HepG2 (cell line): Measurements from ENCODE around the gene TRPC4AP. TPM values are rescaled to one million over a fixed set of nuclear protein-coding genes. Genes with fewer than 3 reads are reported as not detected.

ENCODE experiments used
- DMAP1 ChIP-seq: IDR thresholded peaks from 2 replicates; pipeline ENCODE4 v1.6.1; 2016
- EEA1 ChIP-seq: sonication (generic); formaldehyde crosslinking; IDR thresholded peaks from 2 replicates; pipeline ENCODE4 v1.5.1; 2020; ENCODE audit warnings: mild to moderate bottlenecking, missing genetic modification reagents, borderline replicate concordance
- FOXA1 ChIP-seq, 2 experiments: fragments of 450-650 bp in 1 of 2; sonication (generic) in 1 of 2; formaldehyde crosslinking in 1 of 2; IDR thresholded peaks; 2 replicates each; pipeline versions ENCODE4 v1.4.0 to v1.6.1; 2016 to 2020; ENCODE audit warnings: missing genetic modification reagents in 1 of 2
- MEIS2 ChIP-seq: sonication (generic); formaldehyde crosslinking; IDR thresholded peaks from 2 replicates; pipeline ENCODE4 v1.9.0; 2021; ENCODE audit warnings: mild to moderate bottlenecking, missing genetic modification reagents
- RARA ChIP-seq: IDR thresholded peaks from 2 replicates; pipeline ENCODE4 v1.6.1; 2016; ENCODE audit warnings: missing genetic modification reagents, missing compliant biosample characterization
- RFX3 ChIP-seq: IDR thresholded peaks from 2 replicates; pipeline ENCODE4 v1.6.1; 2016; ENCODE audit warnings: missing biosample characterization, missing genetic modification reagents
- SRY ChIP-seq: sonication (generic); formaldehyde crosslinking; IDR thresholded peaks from 2 replicates; pipeline ENCODE4 v1.8.0; 2022; ENCODE audit warnings: mild to moderate bottlenecking, missing genetic modification reagents
- SUZ12 ChIP-seq: fragments of 150-350 bp; IDR thresholded peaks from 2 replicates; pipeline ENCODE4 v1.6.1; 2014; ENCODE audit warnings: low read depth, low read length
- ZBTB21 ChIP-seq: sonication (generic); formaldehyde crosslinking; IDR thresholded peaks from 2 replicates; pipeline ENCODE4 v1.4.0; 2020; ENCODE audit warnings: missing genetic modification reagents
- ZNF232 ChIP-seq: sonication (generic); formaldehyde crosslinking; IDR thresholded peaks from 2 replicates; pipeline ENCODE4 v1.4.0; 2020; ENCODE audit warnings: missing genetic modification reagents, borderline replicate concordance
- ZNF3 ChIP-seq: IDR thresholded peaks from 2 replicates; pipeline ENCODE4 v1.7.0; 2017; ENCODE audit warnings: inconsistent platforms
- ZNF33A ChIP-seq: sonication (generic); formaldehyde crosslinking; IDR thresholded peaks from 2 replicates; pipeline ENCODE4 v1.5.1; 2020; ENCODE audit warnings: missing genetic modification reagents, mild to moderate bottlenecking, moderate library complexity, borderline replicate concordance
- ZNF549 ChIP-seq: sonication (generic); formaldehyde crosslinking; IDR thresholded peaks from 2 replicates; pipeline ENCODE4 v1.5.0; 2020; ENCODE audit warnings: missing genetic modification reagents
- ZNF746 ChIP-seq: sonication (generic); formaldehyde crosslinking; IDR thresholded peaks from 2 replicates; pipeline ENCODE4 v1.8.0; 2022; ENCODE audit warnings: mild to moderate bottlenecking, missing genetic modification reagents
- ZNF792 ChIP-seq: IDR thresholded peaks from 2 replicates; pipeline ENCODE4 v1.6.1; 2016
- polyA plus RNA-seq, 8 experiments: library from polyadenylated mRNA; depleted of rRNA in 3 of 8; stranded (reverse) in 7 of 8; unstranded in 1 of 8; fragments of >200 nt; fragmentation: Illumina TruSeq in 4 of 8; extraction: Trizol in 4 of 8; gene quantifications; 2 replicates each; pipeline versions ENCODE4 v1.2.1 to v1.2.3, GENCODE V29; 2011 to 2016; ENCODE audit warnings: low read depth in 4 of 8, missing spikeins in 1 of 8, mixed read lengths in 1 of 8; ENCODE audit not compliant: insufficient read depth in 1 of 8
- total RNA-seq, 5 experiments: library from RNA; depleted of rRNA; stranded (reverse); fragments of >200 nt; fragmentation: Illumina TruSeq; extraction: Trizol; gene quantifications; 2 replicates each; pipeline ENCODE4 v1.2.3, GENCODE V29; 2016; ENCODE audit warnings: low read depth in 1 of 5
- TF ChIP-seq, protein P1 (sequence below): sonication (generic); formaldehyde crosslinking; IDR thresholded peaks from 2 replicates; pipeline ENCODE4 v1.5.0; 2020; ENCODE audit warnings: mild to moderate bottlenecking, missing genetic modification reagents
- TF ChIP-seq, protein P2 (sequence below): sonication (generic); formaldehyde crosslinking; IDR thresholded peaks from 2 replicates; pipeline ENCODE4 v1.4.0; 2020; ENCODE audit warnings: missing genetic modification reagents
- TF ChIP-seq, protein P3 (sequence below): sonication (generic); formaldehyde crosslinking; IDR thresholded peaks from 2 replicates; pipeline ENCODE4 v1.5.0; 2020; ENCODE audit warnings: mild to moderate bottlenecking, low read depth, missing genetic modification reagents, borderline replicate concordance
- TF ChIP-seq, protein P4 (sequence below): sonication (generic); formaldehyde crosslinking; IDR thresholded peaks from 2 replicates; pipeline ENCODE4 v1.4.0; 2020; ENCODE audit warnings: missing genetic modification reagents, borderline replicate concordance
- TF ChIP-seq, protein P5 (sequence below): sonication (generic); formaldehyde crosslinking; IDR thresholded peaks from 2 replicates; pipeline ENCODE4 v1.5.0; 2020; ENCODE audit warnings: mild to moderate bottlenecking, missing genetic modification reagents, borderline replicate concordance

TRPC4AP gene
- total and polyA plus RNA-seq, 2 of the 13 experiments (the other 11 are each of a cell fraction or from before 2014, with no cell fraction given): 136 to 137 TPM

DNA sequence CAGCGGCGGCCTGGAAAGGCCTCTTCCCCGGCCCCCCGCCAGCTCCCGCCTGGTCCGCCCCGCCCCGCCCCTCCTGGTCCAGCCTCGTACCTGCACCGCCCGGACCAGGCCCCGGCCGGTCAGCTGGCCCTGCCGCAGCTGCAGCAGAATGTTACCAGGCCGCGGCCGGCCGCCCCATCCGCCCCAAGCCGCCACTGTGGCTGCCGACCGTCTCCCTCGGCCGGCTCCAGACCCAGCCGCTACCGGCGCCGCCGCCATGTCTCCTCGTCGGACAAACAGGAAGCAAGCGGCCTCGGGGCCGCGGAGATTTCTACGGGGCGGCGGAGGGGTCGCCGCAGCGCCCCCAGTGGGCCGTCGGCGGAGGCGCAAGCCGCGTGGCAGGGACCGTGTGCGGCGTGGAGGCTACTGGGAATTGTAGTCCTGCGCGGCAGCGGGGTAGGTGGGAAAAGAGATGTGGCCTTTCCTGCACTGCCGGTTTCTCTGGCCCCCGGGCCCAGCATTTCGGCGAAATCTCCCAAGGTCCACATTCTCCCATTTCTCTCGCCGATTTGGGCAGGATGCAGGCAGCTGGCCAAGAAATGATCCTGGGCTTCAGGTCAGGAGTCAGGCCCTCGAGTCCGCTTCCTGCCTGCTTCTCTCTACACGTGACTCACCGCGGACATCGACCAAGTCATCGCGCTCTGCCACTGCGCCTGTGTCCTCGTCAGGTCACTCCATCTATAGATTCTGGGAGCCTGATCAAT lies at the start of gene TRPC4AP (continued):
- TF ChIP-seq, protein P1, sequence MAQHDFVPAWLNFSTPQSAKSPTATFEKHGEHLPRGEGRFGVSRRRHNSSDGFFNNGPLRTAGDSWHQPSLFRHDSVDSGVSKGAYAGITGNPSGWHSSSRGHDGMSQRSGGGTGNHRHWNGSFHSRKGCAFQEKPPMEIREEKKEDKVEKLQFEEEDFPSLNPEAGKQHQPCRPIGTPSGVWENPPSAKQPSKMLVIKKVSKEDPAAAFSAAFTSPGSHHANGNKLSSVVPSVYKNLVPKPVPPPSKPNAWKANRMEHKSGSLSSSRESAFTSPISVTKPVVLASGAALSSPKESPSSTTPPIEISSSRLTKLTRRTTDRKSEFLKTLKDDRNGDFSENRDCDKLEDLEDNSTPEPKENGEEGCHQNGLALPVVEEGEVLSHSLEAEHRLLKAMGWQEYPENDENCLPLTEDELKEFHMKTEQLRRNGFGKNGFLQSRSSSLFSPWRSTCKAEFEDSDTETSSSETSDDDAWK (CRISPR knock-in tag): no peak
- peak; percentile 99 for TF ChIP-seq DMAP1
- TF ChIP-seq MEIS2 (CRISPR knock-in tag): peak; percentile 92
- TF ChIP-seq, protein P2, sequence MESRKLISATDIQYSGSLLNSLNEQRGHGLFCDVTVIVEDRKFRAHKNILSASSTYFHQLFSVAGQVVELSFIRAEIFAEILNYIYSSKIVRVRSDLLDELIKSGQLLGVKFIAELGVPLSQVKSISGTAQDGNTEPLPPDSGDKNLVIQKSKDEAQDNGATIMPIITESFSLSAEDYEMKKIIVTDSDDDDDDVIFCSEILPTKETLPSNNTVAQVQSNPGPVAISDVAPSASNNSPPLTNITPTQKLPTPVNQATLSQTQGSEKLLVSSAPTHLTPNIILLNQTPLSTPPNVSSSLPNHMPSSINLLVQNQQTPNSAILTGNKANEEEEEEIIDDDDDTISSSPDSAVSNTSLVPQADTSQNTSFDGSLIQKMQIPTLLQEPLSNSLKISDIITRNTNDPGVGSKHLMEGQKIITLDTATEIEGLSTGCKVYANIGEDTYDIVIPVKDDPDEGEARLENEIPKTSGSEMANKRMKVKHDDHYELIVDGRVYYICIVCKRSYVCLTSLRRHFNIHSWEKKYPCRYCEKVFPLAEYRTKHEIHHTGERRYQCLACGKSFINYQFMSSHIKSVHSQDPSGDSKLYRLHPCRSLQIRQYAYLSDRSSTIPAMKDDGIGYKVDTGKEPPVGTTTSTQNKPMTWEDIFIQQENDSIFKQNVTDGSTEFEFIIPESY (CRISPR knock-in tag): peak; percentile 75
- peak; percentile 82; the same call in 1 of the 2 replicates for TF ChIP-seq ZNF549
- no peak; the same call in 1 of the 2 replicates for TF ChIP-seq SRY (CRISPR knock-in tag)
- peak; percentile 83 for TF ChIP-seq SUZ12
- peak; percentile 24; the same call in 1 of the 2 replicates for TF ChIP-seq RFX3 (CRISPR knock-in tag)
- TF ChIP-seq, protein P3, sequence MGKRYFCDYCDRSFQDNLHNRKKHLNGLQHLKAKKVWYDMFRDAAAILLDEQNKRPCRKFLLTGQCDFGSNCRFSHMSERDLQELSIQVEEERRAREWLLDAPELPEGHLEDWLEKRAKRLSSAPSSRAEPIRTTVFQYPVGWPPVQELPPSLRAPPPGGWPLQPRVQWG: peak; percentile 95; the same call in 1 of the 2 replicates
- peak; percentile 89 for TF ChIP-seq ZNF746
- 0 out of 2 replicates have a peak, but pooled peaks have one; percentile 5 for TF ChIP-seq RARA (CRISPR knock-in tag)
- TF ChIP-seq ZBTB21 (CRISPR knock-in tag): peak; percentile 62; the same call in 1 of the 2 replicates
- TF ChIP-seq, protein P4, sequence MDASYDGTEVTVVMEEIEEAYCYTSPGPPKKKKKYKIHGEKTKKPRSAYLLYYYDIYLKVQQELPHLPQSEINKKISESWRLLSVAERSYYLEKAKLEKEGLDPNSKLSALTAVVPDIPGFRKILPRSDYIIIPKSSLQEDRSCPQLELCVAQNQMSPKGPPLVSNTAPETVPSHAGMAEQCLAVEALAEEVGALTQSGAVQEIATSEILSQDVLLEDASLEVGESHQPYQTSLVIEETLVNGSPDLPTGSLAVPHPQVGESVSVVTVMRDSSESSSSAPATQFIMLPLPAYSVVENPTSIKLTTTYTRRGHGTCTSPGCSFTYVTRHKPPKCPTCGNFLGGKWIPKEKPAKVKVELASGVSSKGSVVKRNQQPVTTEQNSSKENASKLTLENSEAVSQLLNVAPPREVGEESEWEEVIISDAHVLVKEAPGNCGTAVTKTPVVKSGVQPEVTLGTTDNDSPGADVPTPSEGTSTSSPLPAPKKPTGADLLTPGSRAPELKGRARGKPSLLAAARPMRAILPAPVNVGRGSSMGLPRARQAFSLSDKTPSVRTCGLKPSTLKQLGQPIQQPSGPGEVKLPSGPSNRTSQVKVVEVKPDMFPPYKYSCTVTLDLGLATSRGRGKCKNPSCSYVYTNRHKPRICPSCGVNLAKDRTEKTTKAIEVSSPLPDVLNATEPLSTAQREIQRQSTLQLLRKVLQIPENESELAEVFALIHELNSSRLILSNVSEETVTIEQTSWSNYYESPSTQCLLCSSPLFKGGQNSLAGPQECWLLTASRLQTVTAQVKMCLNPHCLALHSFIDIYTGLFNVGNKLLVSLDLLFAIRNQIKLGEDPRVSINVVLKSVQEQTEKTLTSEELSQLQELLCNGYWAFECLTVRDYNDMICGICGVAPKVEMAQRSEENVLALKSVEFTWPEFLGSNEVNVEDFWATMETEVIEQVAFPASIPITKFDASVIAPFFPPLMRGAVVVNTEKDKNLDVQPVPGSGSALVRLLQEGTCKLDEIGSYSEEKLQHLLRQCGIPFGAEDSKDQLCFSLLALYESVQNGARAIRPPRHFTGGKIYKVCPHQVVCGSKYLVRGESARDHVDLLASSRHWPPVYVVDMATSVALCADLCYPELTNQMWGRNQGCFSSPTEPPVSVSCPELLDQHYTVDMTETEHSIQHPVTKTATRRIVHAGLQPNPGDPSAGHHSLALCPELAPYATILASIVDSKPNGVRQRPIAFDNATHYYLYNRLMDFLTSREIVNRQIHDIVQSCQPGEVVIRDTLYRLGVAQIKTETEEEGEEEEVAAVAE: no peak; the same call in none of the 2 replicates
- peak; percentile 90; the same call in 1 of the 2 replicates for TF ChIP-seq ZNF33A (CRISPR knock-in tag)
- TF ChIP-seq ZNF232 (CRISPR knock-in tag): peak; percentile 98; the same call in 1 of the 2 replicates
- peak; percentile 75 for TF ChIP-seq EEA1 (CRISPR knock-in tag)
- TF ChIP-seq FOXA1 (IDR thresholded peaks at IDR 0.05): no peak
- peak; percentile 64 for TF ChIP-seq FOXA1 (CRISPR knock-in tag; IDR thresholded peaks at IDR 0.05)
- TF ChIP-seq, protein P5, sequence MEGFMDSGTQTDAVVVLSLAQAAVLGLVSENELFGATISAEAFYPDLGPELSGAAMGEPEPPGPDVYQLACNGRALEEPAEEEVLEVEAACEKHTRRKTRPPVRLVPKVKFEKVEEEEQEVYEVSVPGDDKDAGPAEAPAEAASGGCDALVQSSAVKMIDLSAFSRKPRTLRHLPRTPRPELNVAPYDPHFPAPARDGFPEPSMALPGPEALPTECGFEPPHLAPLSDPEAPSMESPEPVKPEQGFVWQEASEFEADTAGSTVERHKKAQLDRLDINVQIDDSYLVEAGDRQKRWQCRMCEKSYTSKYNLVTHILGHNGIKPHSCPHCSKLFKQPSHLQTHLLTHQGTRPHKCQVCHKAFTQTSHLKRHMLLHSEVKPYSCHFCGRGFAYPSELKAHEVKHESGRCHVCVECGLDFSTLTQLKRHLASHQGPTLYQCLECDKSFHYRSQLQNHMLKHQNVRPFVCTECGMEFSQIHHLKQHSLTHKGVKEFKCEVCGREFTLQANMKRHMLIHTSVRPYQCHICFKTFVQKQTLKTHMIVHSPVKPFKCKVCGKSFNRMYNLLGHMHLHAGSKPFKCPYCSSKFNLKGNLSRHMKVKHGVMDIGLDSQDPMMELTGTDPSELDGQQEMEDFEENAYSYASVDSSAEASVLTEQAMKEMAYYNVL (CRISPR knock-in tag): peak; percentile 95
- TF ChIP-seq ZNF792: peak; percentile 72
- no peak for TF ChIP-seq ZNF3 (CRISPR knock-in tag)
